GM12801 (cell line): ENCODE measurements around the gene USH1C.

Experiments used
- CTCF ChIP-seq: IDR thresholded peaks from one replicate; pipeline ENCODE4 v1.5.1; 2011; ENCODE audit warnings: control low read depth; ENCODE audit not compliant: insufficient read length; ENCODE audit errors: extremely low read depth

Gene USH1C

DNA sequence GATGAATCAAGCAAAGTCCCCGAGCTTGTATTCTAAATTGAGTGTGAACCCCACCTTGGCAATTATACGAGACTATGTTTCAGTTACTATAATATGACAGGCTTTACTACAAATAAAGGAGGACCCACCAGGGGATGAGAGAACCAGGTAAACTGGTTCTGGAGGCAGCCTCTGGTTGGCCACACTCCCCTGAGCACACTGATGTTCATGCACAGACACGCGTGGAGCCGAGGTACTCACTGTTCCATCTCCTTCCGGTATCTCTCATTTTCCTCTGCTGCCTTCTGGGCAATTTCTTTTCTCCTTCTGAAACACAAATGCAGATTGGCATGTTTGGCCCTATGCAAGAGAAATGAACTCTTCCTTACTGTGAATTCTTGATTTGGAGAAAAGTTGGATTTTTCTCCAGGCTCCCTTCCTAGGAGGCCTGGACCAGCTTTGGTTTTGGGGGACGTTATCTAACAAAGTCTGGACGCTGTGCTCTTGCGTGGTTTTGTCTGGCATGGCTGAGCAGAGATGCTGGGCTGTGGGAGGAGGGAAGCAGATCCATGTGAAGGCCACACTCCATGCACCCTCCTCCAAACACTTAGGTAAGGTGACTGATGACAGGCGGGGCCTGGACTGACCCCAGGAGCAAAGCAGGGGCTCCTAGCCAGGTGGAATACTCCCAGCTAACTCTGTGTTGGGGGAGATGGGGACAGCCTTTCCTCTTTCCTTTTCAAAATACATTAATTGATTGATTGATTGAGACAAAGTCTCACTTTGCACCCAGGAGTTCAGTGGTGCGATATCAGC lies 22.9 kb downstream of the USH1C start:
- TF ChIP-seq CTCF, result no peak

- TF ChIP-seq CTCF, result no peak
Observed at GRCh38 chr11:17519061-17519885, 24.9 kb downstream of the USH1C start.

- no peak for TF ChIP-seq CTCF
Observed at GRCh38 chr11:17518366-17518765, 25.9 kb downstream of the USH1C start.

DNA sequence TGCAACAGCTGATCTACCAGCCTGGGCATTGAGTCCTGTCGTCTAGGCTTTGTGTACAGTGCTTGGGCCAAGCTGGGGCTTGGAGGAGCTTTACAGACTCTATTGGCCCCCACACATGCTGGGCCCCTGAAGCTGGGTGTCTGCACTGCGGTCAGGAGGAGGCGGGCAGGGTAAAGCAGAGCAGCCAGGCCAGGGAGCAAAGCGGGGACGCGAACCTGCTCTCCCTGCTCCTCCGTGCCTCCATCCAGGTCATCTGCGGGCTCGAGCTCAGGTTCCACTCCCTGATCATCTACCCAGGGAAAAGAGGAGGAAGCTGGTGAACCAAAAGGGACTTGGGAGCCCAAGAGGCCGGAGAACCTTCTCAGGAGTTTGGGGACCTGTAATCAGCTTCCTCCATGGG lies 27.0 kb downstream of the USH1C start:
- no peak for TF ChIP-seq CTCF

DNA sequence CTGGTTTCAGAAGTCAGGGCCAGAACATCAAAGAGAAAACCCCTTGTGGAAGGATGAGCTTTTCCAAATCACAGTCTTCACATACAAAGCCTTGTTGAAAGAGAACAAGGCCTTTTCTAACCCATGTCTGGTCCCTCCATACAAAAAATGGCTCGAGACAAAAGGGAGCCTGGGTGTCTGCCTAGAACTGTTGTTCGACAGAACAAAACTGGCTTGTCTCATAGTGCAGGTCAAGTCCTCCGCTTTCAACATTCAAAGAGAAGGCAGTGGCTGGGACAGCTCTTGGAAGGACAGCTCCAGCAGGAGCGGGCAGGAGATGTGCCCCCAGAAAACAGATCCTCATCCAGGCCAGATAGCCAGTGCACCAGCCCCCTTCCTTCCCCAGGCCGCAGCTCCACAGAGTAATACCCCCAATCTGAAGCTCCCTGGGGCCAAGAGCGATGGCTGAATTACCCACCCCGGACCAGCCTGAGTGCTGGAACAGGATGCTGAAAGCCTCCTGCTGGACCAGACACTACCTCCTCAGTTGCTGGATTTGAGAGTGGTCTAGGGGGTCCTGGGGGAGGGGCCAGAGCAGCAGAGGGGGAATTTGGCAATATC lies 27.6 kb downstream of the USH1C start:
- no peak for TF ChIP-seq CTCF

DNA sequence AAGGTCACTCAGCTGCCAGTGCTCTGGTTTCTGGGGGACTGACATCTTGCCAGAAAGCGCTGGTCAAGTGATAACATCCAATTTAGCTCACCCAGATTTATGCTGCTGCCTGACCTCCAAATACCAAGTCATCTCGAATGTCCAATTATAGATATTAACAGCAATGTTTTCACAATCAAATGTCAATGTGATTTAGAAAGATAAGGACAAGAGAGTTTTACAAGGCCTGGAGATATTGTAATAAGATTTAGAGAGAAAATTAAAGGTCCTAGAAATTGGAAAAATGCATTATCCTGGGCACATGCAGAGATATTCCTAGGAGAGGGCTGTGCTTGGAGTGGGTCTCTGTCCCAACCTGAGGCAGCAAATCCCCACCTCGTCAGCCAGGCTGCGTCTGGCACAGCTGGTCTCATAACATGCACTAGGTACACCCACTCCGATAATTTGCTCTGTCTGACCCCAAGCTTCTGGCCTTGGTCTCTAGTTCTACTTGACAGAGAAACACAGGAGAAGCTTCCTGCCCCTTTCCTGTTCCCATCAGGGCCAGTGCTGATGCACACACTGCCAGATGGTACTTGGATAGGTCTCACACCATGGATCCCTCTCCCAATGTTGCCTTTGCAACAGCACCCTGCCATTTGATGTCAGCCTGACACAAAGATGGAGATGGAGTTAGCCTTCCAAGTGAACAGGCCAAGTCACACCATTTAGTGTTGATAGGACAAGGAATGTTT lies 28.6 kb downstream of the USH1C start:
- no peak for TF ChIP-seq CTCF

- TF ChIP-seq CTCF, result no peak
Observed at GRCh38 chr11:17514476-17514875, 29.7 kb downstream of the USH1C start.
